H1 (cell line): Measurements from ENCODE around the gene KCNRG.

Experiments used
- CREB1 ChIP-seq: IDR thresholded peaks from 2 replicates; pipeline ENCODE4 v1.6.1; 2012; ENCODE audit warnings: inconsistent platforms
- EZH2 ChIP-seq: fragments of 200-600 bp; sonication (generic); IDR thresholded peaks from 2 replicates; pipeline ENCODE4 v1.7.1; 2012; ENCODE audit warnings: low read depth, mild to moderate bottlenecking, moderate library complexity, low read length, inconsistent platforms; ENCODE audit not compliant: severe bottlenecking
- SP1 ChIP-seq: IDR thresholded peaks from 2 replicates; pipeline ENCODE4 v1.6.1; 2011; ENCODE audit warnings: low read depth, low read length
- TEAD4 ChIP-seq: IDR thresholded peaks from 2 replicates; pipeline ENCODE4 v1.6.1; 2012; ENCODE audit warnings: low read depth, low read length, inconsistent platforms, mixed read lengths
- ZNF274 ChIP-seq: IDR thresholded peaks from 2 replicates; pipeline ENCODE4 v1.7.0; 2012; ENCODE audit warnings: low read length, borderline replicate concordance; ENCODE audit errors: extremely low read depth
- TF ChIP-seq, protein P1 (sequence below), 3 experiments: IDR thresholded peaks; 1 replicate in 2 of 3; 2 replicates in 1 of 3; pipeline versions ENCODE4 v1.5.1 to v1.6.1; 2011; ENCODE audit warnings: low read length in 3 of 3, mild to moderate bottlenecking in 3 of 3, inconsistent platforms in 2 of 3, low read depth in 1 of 3, moderate library complexity in 1 of 3; ENCODE audit not compliant: insufficient read depth in 1 of 3; ENCODE audit errors: control extremely low read depth in 1 of 3

DNA sequence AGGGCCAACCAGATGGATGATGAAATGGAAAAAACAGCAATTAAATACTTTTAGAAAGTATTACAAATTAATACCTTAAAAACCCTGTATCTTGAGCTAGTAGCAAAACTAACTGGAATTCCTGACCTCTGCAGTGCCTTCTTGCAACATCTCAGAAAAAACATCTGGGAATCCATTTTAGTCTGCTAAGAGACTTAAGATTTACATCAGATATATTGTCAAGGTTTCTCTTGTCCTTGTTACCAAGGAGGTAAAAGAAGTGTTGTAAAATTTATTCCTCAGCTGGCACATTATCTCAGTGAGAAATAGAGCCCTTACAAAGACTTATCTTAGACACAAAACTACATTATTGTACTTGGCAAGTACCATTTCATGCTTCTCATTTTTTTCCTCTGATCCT is 18.5 kb downstream of the KCNRG start:
- TF ChIP-seq, protein P1, sequence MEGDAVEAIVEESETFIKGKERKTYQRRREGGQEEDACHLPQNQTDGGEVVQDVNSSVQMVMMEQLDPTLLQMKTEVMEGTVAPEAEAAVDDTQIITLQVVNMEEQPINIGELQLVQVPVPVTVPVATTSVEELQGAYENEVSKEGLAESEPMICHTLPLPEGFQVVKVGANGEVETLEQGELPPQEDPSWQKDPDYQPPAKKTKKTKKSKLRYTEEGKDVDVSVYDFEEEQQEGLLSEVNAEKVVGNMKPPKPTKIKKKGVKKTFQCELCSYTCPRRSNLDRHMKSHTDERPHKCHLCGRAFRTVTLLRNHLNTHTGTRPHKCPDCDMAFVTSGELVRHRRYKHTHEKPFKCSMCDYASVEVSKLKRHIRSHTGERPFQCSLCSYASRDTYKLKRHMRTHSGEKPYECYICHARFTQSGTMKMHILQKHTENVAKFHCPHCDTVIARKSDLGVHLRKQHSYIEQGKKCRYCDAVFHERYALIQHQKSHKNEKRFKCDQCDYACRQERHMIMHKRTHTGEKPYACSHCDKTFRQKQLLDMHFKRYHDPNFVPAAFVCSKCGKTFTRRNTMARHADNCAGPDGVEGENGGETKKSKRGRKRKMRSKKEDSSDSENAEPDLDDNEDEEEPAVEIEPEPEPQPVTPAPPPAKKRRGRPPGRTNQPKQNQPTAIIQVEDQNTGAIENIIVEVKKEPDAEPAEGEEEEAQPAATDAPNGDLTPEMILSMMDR (IDR thresholded peaks at IDR 0.05; ENCODE audit: control extremely low read depth in 1 of 3, insufficient read depth in 1 of 3, low read depth in 1 of 3, low read length in 3 of 3): no peak
- TF ChIP-seq TEAD4 (no peak), ZNF274 (no peak), EZH2 (no peak), SP1 (no peak), CREB1 (no peak)
